Retinal pigment epithelial cell (primary cell): ENCODE data around the gene CYP4V2.

Experiments
- DNase-seq: peaks from one replicate; pipeline ENCODE4 v3.0.0-alpha.2; 2010; ENCODE audit warnings: low read depth
- H3K4me3 ChIP-seq: 2 replicates; pipeline ENCODE4 v1.5.1; 2011; ENCODE audit warnings: mild to moderate bottlenecking, low read length, control low read depth, moderate library complexity
- TF ChIP-seq, protein P1 (sequence below): conservative IDR thresholded peaks from 2 replicates; pipeline ENCODE4 v1.5.1; 2011; ENCODE audit warnings: low read depth, low read length, control low read depth, inconsistent platforms

The CYP4V2 gene

DNA sequence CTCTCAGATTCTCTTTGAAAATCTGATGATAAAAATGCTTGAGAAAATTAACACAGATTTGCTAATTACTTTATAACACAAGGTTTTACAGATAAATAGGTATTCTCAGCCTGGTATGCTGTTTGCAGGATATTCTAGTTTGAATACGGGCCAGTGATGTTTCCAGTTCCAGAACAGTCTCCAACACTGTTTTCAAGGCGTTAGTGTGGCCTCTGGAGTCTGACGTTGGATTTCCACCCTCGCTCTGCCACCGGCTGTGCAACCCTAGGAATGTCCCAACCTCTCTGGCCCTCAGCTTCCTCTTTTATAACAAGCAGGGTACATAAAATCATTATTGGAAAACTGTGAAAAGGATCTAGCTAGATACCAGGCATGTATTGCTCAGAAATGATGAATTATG, 23.8 kb upstream of the CYP4V2 start:
- no peak for DNase-seq
- TF ChIP-seq, protein P1, sequence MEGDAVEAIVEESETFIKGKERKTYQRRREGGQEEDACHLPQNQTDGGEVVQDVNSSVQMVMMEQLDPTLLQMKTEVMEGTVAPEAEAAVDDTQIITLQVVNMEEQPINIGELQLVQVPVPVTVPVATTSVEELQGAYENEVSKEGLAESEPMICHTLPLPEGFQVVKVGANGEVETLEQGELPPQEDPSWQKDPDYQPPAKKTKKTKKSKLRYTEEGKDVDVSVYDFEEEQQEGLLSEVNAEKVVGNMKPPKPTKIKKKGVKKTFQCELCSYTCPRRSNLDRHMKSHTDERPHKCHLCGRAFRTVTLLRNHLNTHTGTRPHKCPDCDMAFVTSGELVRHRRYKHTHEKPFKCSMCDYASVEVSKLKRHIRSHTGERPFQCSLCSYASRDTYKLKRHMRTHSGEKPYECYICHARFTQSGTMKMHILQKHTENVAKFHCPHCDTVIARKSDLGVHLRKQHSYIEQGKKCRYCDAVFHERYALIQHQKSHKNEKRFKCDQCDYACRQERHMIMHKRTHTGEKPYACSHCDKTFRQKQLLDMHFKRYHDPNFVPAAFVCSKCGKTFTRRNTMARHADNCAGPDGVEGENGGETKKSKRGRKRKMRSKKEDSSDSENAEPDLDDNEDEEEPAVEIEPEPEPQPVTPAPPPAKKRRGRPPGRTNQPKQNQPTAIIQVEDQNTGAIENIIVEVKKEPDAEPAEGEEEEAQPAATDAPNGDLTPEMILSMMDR = no peak
- H3K4me3 ChIP-seq = no peak overlapping the region

DNA sequence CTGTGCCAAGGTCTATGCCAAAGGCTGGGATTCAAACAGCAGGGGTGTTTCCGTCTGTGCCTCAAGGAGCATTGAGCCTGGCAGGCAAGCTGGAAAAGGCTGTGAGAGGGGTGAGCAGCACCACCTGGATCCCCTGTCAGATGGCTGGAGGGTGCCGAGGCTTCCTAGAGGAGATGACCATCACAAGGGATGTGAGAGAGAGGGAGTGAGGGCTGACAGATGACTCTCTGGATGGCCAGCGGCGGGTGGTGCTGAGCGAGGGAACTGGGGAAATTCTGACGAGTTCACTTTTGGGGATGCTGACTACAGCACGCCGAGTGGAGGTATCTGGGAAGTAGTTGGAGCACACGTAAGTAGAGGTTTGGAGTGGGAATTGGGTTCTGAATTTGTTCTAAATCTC, 22.6 kb upstream of the CYP4V2 start:
- H3K4me3 ChIP-seq = no peak overlapping the region
- DNase-seq = no peak
- TF ChIP-seq, protein P1 = no peak

DNA sequence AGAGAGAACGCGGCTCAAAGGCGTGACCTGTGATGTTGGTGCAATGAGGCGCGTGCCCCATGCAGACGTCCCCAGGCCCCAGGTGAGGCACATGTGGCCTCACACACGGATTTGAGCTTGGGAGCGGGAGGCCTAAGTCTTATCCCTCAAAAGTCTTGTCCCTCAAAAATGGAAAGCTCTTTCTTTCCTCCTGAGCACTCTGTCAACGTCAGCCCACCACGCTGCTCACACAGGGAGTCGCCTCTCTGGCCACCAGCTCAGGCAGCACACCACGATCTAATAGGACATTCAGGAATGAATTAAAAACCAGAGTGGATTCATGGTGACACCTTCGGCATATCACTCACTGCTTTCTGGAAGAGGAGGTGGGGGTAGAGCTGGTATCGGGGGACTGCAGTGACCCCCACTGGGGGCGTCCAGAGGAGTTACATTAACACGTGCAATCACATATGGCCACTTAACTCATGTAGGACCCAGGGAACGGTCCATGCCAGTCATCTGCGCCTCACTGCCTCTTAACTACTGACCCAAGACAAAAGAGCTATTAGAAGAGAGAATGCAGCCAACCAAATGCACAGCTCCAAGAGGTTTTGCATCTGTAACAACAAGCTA, 21.9 kb upstream of the CYP4V2 start:
- DNase-seq = no peak
- TF ChIP-seq, protein P1 = no peak
- no peak overlapping the region for H3K4me3 ChIP-seq

DNA sequence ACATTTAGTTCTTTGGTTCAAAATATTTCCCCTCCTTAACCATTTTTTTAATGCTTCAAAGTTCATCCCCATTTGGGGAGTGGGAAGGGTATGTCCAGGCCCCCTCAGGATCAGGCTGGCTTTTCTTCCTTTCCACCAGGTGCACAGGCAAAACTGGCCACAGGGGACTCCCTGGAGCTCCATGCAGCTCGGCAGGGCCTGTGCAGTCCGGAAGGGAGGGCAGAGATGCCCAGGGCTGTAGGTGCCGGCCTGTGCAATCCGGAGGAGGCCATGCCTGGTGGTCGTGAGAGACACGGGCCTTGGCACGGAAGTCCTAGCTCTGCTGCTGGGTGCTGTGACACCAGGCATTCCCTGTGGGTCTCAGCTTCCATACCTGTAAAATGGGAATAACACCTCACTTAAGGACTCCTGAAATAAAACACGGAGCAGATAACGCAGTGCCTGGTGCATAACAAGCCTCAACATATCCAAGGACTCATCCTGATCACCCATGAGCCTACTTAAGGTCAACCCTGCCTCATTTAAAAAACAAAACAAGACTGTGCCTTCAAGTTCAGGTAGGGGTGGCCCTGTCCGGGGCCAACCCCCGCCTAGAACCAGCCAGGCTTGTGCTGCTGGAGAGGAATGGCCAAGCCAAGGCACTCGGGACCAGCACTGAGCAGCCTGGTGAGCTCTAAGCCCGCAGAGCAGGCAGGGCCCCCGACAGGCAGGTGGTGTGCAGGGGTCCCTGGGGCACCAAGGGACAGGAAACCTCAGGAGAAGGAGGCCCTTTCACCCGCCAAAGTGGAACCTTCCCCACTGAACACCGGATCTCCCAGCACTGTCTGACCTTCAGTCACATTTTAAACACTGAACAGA, 21.2 kb upstream of the CYP4V2 start:
- no peak overlapping the region for H3K4me3 ChIP-seq
- TF ChIP-seq, protein P1 = peak; percentile 20
- DNase-seq = no peak

DNA sequence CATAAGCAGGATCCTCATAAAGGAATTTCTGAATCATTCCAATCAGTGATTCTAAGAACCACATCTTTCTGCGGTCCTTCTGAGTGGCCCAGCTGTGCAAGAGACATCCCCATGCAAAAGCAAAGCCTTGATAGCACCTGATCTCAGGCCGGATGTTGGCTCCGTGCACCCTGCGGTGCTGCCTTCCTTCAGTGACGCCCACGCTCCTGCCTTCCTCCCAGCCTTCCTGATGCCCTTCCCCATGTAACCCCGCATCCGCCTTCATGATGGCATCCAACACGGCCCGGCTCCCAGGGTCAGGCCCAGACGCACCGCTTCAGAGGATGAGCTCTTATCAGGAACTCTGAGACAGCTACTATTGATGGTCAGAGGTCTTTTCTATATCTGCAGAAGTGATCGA, 20.4 kb upstream of the CYP4V2 start:
- no peak overlapping the region for H3K4me3 ChIP-seq
- DNase-seq = no peak
- TF ChIP-seq, protein P1 = no peak

DNA sequence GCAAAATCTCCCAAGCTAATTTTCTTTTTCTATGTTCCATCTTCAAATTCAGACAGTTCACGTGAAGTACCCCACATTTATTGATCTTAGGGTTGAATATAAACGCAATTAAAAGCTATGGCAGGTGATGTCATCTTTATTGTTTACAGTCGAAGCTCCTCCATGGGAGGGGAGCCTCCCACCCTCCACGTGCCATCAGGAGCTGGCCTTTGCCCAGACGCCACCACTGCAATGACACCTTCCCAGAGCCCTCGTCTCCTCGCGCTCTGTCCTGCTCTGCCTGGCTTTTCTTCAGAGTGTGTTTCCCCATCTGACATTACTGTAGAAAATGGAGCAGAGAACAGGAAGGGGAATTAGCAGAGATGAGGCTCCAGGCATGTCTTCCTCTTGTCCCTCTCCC, 18.8 kb upstream of the CYP4V2 start:
- DNase-seq = no peak
- TF ChIP-seq, protein P1 = no peak
- H3K4me3 ChIP-seq = no peak overlapping the region

DNA sequence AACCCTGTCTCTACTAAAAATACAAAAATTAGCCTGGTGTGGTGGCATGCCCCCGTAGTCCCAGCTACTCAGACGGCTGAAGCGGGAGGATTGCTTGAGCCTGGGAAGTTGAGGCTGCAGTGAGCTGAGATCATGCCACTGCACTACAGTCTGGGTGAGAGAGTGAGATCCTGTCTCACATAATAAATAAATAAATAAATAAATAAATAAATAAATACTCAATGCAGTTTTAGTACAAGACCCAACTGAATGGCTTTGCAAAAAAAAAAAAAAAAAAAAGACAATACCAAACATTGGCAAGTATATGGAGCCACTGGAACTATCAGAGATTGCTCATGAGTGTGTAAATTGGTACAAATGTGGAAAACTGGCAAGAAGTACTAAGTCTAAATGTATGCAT, 3.3 kb upstream of the CYP4V2 start:
- DNase-seq = no peak
- H3K4me3 ChIP-seq = no peak overlapping the region
- TF ChIP-seq, protein P1 = no peak
